HCT116 (cell line): Measurements from ENCODE around the gene SPTB. TPM values are rescaled to one million over a fixed set of nuclear protein-coding genes. Genes with fewer than 3 reads are reported as not detected.

Source experiments
- ATAC-seq: fragments of 200-7000 bp; cut with Tn5 transposase; 2 replicates; pipeline ENCODE4 v1.9.1; 2020; ENCODE audit warnings: mild to moderate bottlenecking, moderate library complexity
- BruUV-seq: library from RNA; stranded (reverse); fragments of 400-500 nt; replicated peaks from 2 replicates; lab custom pipeline; 2021; lab: Mats Ljungman, UMichigan
- CTCF ChIA-PET: fragments of 300-600 bp; sonication (Branson Sonifier 250); formaldehyde crosslinking; loops from one replicate; lab custom pipeline; 2021; ENCODE audit warnings: antibody characterized with exemption; lab: Charles Lee
- POLR2A ChIA-PET: fragments of 300-600, 350-600 bp; sonication (Branson Sonifier 250); formaldehyde crosslinking; loops from one replicate; lab custom pipeline; 2021; ENCODE audit warnings: antibody characterized with exemption; lab: Charles Lee
- RAD21 ChIA-PET, 2 experiments: fragments of 300-600 bp; sonication (Branson Sonifier 250); formaldehyde crosslinking; loops; one replicate each; lab custom pipeline; 2023; ENCODE audit warnings: low total read pairs in 2 of 2; ENCODE audit not compliant: uncharacterized antibody in 2 of 2, unreplicated experiment in 2 of 2, low non-redundant PET in 1 of 2; lab: Charles Lee
- DNase-seq: peaks from one replicate; pipeline ENCODE4 v3.0.0-alpha.2; 2010; ENCODE audit warnings: low read depth, low spot score
- H2AFZ ChIP-seq: fragments of 200-600 bp; shearing (Covaris generic), sonication (generic); 2 replicates; pipeline ENCODE4 v1.6.1; 2017; ENCODE audit warnings: low read depth, mixed run types, mixed read lengths, antibody characterized with exemption, low read length; ENCODE audit not compliant: poor library complexity, severe bottlenecking
- H3K27ac ChIP-seq: 2 replicates; pipeline ENCODE4 v1.5.1; 2012; ENCODE audit warnings: low read depth, low read length
- H3K27me3 ChIP-seq: fragments of 200-600 bp; sonication (generic); 2 replicates; pipeline ENCODE4 v1.6.1; 2016; ENCODE audit warnings: mixed run types, low read length, mixed read lengths; ENCODE audit not compliant: insufficient read depth
- H3K36me3 ChIP-seq, 2 experiments: fragments of 200-500 bp in 1 of 2; fragments of 200-600 bp in 1 of 2; sonication (Bioruptor generic) in 1 of 2; sonication (generic) in 1 of 2; 2 replicates each; pipeline versions ENCODE4 v1.5.1 to v1.6.1; 2014 to 2016; ENCODE audit warnings: low read length in 2 of 2, inconsistent platforms in 1 of 2, mixed read lengths in 1 of 2, mixed run types in 1 of 2; ENCODE audit not compliant: insufficient read depth in 2 of 2, control insufficient read depth in 1 of 2
- H3K4me1 ChIP-seq, 2 experiments: fragments of 200-600 bp in 1 of 2; sonication (generic) in 1 of 2; 2 replicates each; pipeline versions ENCODE4 v1.5.1 to v1.6.1; 2012 to 2017; ENCODE audit warnings: low read length in 2 of 2, inconsistent platforms in 1 of 2, mild to moderate bottlenecking in 1 of 2, mixed read lengths in 1 of 2, mixed run types in 1 of 2, moderate library complexity in 1 of 2; ENCODE audit not compliant: insufficient read depth in 2 of 2, control insufficient read depth in 1 of 2
- H3K4me2 ChIP-seq: fragments of 200-600 bp; sonication (generic); 2 replicates; pipeline ENCODE4 v1.6.1; 2017; ENCODE audit warnings: mixed run types, low read length, mixed read lengths
- H3K4me3 ChIP-seq, 2 experiments: fragments of 200-600 bp in 1 of 2; sonication (generic) in 1 of 2; replicated peaks in 1 of 2; 2 replicates each; pipeline ENCODE4 v1.5.1; 2011 to 2016; ENCODE audit warnings: low read length in 2 of 2, control low read depth in 1 of 2, low read depth in 1 of 2, mild to moderate bottlenecking in 1 of 2, mixed read lengths in 1 of 2, mixed run types in 1 of 2
- H3K79me2 ChIP-seq: fragments of 200-600 bp; sonication (generic); 2 replicates; pipeline ENCODE4 v1.6.1; 2017; ENCODE audit warnings: mild to moderate bottlenecking, mixed run types, low read length, moderate library complexity, mixed read lengths; ENCODE audit not compliant: insufficient read depth
- H3K9ac ChIP-seq: fragments of 200-600 bp; sonication (generic); 2 replicates; pipeline ENCODE4 v1.6.1; 2016; ENCODE audit warnings: low read length, mixed read lengths
- H3K9me2 ChIP-seq: fragments of 200-600 bp; sonication (generic), shearing (Covaris generic); 2 replicates; pipeline ENCODE4 v1.6.1; 2017; ENCODE audit warnings: mixed run types, mild to moderate bottlenecking, moderate library complexity; ENCODE audit not compliant: insufficient read depth
- H3K9me3 ChIP-seq, 2 experiments: fragments of 200-500 bp in 1 of 2; fragments of 200-600 bp in 1 of 2; sonication (Bioruptor generic) in 1 of 2; sonication (generic) in 1 of 2; 2 replicates each; pipeline ENCODE4 v1.6.1; 2014 to 2017; ENCODE audit warnings: low read length in 2 of 2, mixed read lengths in 2 of 2, inconsistent platforms in 1 of 2, low read depth in 1 of 2, mild to moderate bottlenecking in 1 of 2, mixed run types in 1 of 2, moderate library complexity in 1 of 2; ENCODE audit not compliant: control insufficient read depth in 1 of 2, insufficient read depth in 1 of 2
- H4K20me1 ChIP-seq: fragments of 200-600 bp; sonication (generic), shearing (Covaris generic); 2 replicates; pipeline ENCODE4 v1.6.1; 2017; ENCODE audit warnings: mixed run types, mild to moderate bottlenecking, moderate library complexity; ENCODE audit not compliant: insufficient read depth
- CBX3 ChIP-seq: IDR thresholded peaks from 2 replicates; pipeline ENCODE4 v1.6.1; 2012; ENCODE audit warnings: low read depth
- CEBPB ChIP-seq: IDR thresholded peaks from 2 replicates; pipeline ENCODE4 v1.6.1; 2012; ENCODE audit warnings: low read depth
- EGR1 ChIP-seq: IDR thresholded peaks from 2 replicates; pipeline ENCODE4 v1.6.1; 2012; ENCODE audit warnings: low read depth
- FOSL1 ChIP-seq: IDR thresholded peaks from 2 replicates; pipeline ENCODE4 v1.6.1; 2012; ENCODE audit warnings: low read depth
- MAX ChIP-seq: IDR thresholded peaks from 2 replicates; pipeline ENCODE4 v1.6.1; 2012
- RAD21 ChIP-seq: IDR thresholded peaks from 2 replicates; pipeline ENCODE4 v1.6.1; 2012; ENCODE audit warnings: low read depth, mild to moderate bottlenecking
- SIN3A ChIP-seq: IDR thresholded peaks from 2 replicates; pipeline ENCODE4 v1.6.1; 2012; ENCODE audit warnings: low read depth
- SP1 ChIP-seq: IDR thresholded peaks from 2 replicates; pipeline ENCODE4 v1.6.1; 2012; ENCODE audit warnings: low read depth
- SRF ChIP-seq: IDR thresholded peaks from 2 replicates; pipeline ENCODE4 v1.6.1; 2012; ENCODE audit warnings: low read depth
- YY1 ChIP-seq: IDR thresholded peaks from 2 replicates; pipeline ENCODE4 v1.6.1; 2011; ENCODE audit warnings: low read length, low read depth, moderate library complexity, mild to moderate bottlenecking; ENCODE audit not compliant: insufficient replicate concordance; ENCODE audit errors: extremely low read depth
- ZFX ChIP-seq: fragments of 450-650 bp; IDR thresholded peaks from 2 replicates; pipeline ENCODE4 v1.6.1; 2017
- ZNF274 ChIP-seq: fragments of 200-500 bp; sonication (Bioruptor generic); IDR thresholded peaks from 2 replicates; pipeline ENCODE4 v1.6.1; 2014; ENCODE audit warnings: mild to moderate bottlenecking, low read depth, low read length, inconsistent platforms
- intact Hi-C: fragments of 100-400 bp; cut with micrococcal nuclease; formaldehyde crosslinking; loops from 2 replicates; pipeline ENCODE4 v1.10.0; 2022
- total RNA-seq: library from RNA; stranded (reverse); gene quantifications from one replicate; pipeline ENCODE4 v1.2.1, GENCODE V29; 2021; ENCODE audit not compliant: unreplicated experiment
- TF ChIP-seq, protein P1 (sequence below), 3 experiments: fragments of 200-600 bp in 1 of 3; sonication (generic) in 1 of 3; IDR thresholded peaks in 2 of 3; conservative IDR thresholded peaks in 1 of 3; 2 replicates each; pipeline ENCODE4 v1.5.1; 2012 to 2017; ENCODE audit warnings: low read depth in 2 of 3, low read length in 2 of 3, antibody characterized with exemption in 1 of 3, borderline replicate concordance in 1 of 3, control low read depth in 1 of 3, mild to moderate bottlenecking in 1 of 3, mixed read lengths in 1 of 3, mixed run types in 1 of 3, moderate library complexity in 1 of 3; ENCODE audit not compliant: insufficient read depth in 1 of 3
- TF ChIP-seq, protein P2 (sequence below): IDR thresholded peaks from 2 replicates; pipeline ENCODE4 v1.6.1; 2011; ENCODE audit warnings: mild to moderate bottlenecking, low read length, moderate library complexity; ENCODE audit not compliant: insufficient replicate concordance; ENCODE audit errors: extremely low read depth
- TF ChIP-seq, protein P3 (sequence below): IDR thresholded peaks from 2 replicates; pipeline ENCODE4 v1.6.1; 2012; ENCODE audit warnings: low read depth
- TF ChIP-seq, protein P4 (sequence below): IDR thresholded peaks from 2 replicates; pipeline ENCODE4 v1.6.1; 2012

The SPTB gene
- total RNA-seq, 1 experiment from 2014 or later, result 4.2 TPM

GRCh38 chr14:64830961-64831360, 48.7 kb downstream of the SPTB start:
- no peak for ATAC-seq
- H3K4me2 ChIP-seq, result no peak overlapping the region
- ChIA-PET RAD21 (no interaction called here), POLR2A (no interaction called here), CTCF (interaction anchor here (1.1 kb wide), 1 partner anchor 10 kb away, joined by 3 read pairs; no protein-coding TSS in a partner anchor)
- intact Hi-C loops, result no loop called here
- DNase-seq, result no peak
- H3K79me2 ChIP-seq, result no peaks in the 10 kb centered on the region
- H3K9ac ChIP-seq, result no peak overlapping the region
- peaks cover 0 to 5% of the 10 kb centered on the region in 2 experiments; a peak in 1 of 4 replicates for H3K4me1 ChIP-seq
- H3K27ac ChIP-seq, result no peak overlapping the region
- H3K9me2 ChIP-seq, result no peaks in the 10 kb centered on the region
- H3K4me3 ChIP-seq, result no peak overlapping the region
- H3K9me3 ChIP-seq, result no peaks in the 10 kb centered on the region
- H2AFZ ChIP-seq, result no peak overlapping the region
- H3K27me3 ChIP-seq, result no peaks in the 10 kb centered on the region
- H3K36me3 ChIP-seq, result no peaks in the 10 kb centered on the region
- TF ChIP-seq, protein P1, sequence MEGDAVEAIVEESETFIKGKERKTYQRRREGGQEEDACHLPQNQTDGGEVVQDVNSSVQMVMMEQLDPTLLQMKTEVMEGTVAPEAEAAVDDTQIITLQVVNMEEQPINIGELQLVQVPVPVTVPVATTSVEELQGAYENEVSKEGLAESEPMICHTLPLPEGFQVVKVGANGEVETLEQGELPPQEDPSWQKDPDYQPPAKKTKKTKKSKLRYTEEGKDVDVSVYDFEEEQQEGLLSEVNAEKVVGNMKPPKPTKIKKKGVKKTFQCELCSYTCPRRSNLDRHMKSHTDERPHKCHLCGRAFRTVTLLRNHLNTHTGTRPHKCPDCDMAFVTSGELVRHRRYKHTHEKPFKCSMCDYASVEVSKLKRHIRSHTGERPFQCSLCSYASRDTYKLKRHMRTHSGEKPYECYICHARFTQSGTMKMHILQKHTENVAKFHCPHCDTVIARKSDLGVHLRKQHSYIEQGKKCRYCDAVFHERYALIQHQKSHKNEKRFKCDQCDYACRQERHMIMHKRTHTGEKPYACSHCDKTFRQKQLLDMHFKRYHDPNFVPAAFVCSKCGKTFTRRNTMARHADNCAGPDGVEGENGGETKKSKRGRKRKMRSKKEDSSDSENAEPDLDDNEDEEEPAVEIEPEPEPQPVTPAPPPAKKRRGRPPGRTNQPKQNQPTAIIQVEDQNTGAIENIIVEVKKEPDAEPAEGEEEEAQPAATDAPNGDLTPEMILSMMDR (IDR thresholded peaks at IDR 0.05 in 2 of 3, conservative IDR thresholded peaks at IDR 0.05 in 1 of 3; ENCODE audit: borderline replicate concordance in 1 of 3, insufficient read depth in 1 of 3, low read depth in 2 of 3, low read length in 2 of 3), result no peak
- TF ChIP-seq ZNF274 (no peak), CEBPB (no peak), SIN3A (no peak), MAX (no peak), FOSL1 (no peak), YY1 (no peak), CBX3 (no peak), SP1 (no peak), ZFX (no peak), RAD21 (no peak), SRF (no peak), EGR1 (no peak)
- TF ChIP-seq, protein P2, sequence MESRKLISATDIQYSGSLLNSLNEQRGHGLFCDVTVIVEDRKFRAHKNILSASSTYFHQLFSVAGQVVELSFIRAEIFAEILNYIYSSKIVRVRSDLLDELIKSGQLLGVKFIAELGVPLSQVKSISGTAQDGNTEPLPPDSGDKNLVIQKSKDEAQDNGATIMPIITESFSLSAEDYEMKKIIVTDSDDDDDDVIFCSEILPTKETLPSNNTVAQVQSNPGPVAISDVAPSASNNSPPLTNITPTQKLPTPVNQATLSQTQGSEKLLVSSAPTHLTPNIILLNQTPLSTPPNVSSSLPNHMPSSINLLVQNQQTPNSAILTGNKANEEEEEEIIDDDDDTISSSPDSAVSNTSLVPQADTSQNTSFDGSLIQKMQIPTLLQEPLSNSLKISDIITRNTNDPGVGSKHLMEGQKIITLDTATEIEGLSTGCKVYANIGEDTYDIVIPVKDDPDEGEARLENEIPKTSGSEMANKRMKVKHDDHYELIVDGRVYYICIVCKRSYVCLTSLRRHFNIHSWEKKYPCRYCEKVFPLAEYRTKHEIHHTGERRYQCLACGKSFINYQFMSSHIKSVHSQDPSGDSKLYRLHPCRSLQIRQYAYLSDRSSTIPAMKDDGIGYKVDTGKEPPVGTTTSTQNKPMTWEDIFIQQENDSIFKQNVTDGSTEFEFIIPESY, result no peak
- TF ChIP-seq, protein P3, sequence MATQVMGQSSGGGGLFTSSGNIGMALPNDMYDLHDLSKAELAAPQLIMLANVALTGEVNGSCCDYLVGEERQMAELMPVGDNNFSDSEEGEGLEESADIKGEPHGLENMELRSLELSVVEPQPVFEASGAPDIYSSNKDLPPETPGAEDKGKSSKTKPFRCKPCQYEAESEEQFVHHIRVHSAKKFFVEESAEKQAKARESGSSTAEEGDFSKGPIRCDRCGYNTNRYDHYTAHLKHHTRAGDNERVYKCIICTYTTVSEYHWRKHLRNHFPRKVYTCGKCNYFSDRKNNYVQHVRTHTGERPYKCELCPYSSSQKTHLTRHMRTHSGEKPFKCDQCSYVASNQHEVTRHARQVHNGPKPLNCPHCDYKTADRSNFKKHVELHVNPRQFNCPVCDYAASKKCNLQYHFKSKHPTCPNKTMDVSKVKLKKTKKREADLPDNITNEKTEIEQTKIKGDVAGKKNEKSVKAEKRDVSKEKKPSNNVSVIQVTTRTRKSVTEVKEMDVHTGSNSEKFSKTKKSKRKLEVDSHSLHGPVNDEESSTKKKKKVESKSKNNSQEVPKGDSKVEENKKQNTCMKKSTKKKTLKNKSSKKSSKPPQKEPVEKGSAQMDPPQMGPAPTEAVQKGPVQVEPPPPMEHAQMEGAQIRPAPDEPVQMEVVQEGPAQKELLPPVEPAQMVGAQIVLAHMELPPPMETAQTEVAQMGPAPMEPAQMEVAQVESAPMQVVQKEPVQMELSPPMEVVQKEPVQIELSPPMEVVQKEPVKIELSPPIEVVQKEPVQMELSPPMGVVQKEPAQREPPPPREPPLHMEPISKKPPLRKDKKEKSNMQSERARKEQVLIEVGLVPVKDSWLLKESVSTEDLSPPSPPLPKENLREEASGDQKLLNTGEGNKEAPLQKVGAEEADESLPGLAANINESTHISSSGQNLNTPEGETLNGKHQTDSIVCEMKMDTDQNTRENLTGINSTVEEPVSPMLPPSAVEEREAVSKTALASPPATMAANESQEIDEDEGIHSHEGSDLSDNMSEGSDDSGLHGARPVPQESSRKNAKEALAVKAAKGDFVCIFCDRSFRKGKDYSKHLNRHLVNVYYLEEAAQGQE, result no peak
- TF ChIP-seq, protein P4, sequence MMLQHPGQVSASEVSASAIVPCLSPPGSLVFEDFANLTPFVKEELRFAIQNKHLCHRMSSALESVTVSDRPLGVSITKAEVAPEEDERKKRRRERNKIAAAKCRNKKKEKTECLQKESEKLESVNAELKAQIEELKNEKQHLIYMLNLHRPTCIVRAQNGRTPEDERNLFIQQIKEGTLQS, result no peak
- H4K20me1 ChIP-seq, result no peaks in the 10 kb centered on the region
- BruUV-seq, result no TSS peak
